HepG2 (cell line): ENCODE results near the gene TMEM33. TPM values are rescaled to one million over a fixed set of nuclear protein-coding genes. Genes with fewer than 3 reads are reported as not detected.
A peak's percentile ranks its signal among the peaks of the same experiment; 100 is the strongest.

Source experiments
- AGO2 ChIP-seq: fragments of 200-400 bp; formaldehyde crosslinking; optimal IDR thresholded peaks from 2 replicates; pipeline ENCODE3; 2017; ENCODE audit warnings: mild to moderate bottlenecking, low read depth, low read length, moderate library complexity
- ARNT ChIP-seq: fragments of 450-650 bp; IDR thresholded peaks from 2 replicates; pipeline ENCODE4 v1.6.1; 2017
- FOSL1 ChIP-seq: sonication (generic); formaldehyde crosslinking; IDR thresholded peaks from 2 replicates; pipeline ENCODE4 v1.9.0; 2021; ENCODE audit warnings: missing genetic modification reagents, borderline replicate concordance
- HDAC6 ChIP-seq: fragments of 200-600 bp; sonication (generic); IDR thresholded peaks from 2 replicates; pipeline ENCODE4 v1.7.0; 2017; ENCODE audit warnings: mild to moderate bottlenecking, antibody characterized with exemption, low read length, low read depth
- HMGXB3 ChIP-seq: sonication (generic); formaldehyde crosslinking; IDR thresholded peaks from 2 replicates; pipeline ENCODE4 v1.4.0; 2020; ENCODE audit warnings: missing genetic modification reagents, borderline replicate concordance
- HNRNPUL1 ChIP-seq: fragments of 200-400 bp; formaldehyde crosslinking; IDR thresholded peaks from 2 replicates; pipeline ENCODE4 v1.6.1; 2017; ENCODE audit warnings: low read depth, mild to moderate bottlenecking, low read length, moderate library complexity
- HOXA9 ChIP-seq: sonication (generic); formaldehyde crosslinking; IDR thresholded peaks from 2 replicates; pipeline ENCODE4 v1.8.1; 2022; ENCODE audit warnings: missing genetic modification reagents, mild to moderate bottlenecking, moderate library complexity, borderline replicate concordance
- MAFK ChIP-seq, 2 experiments: IDR thresholded peaks in 1 of 2; conservative IDR thresholded peaks in 1 of 2; 2 replicates each; pipeline ENCODE4 v1.6.1; 2011; ENCODE audit warnings: improper control_type of control experiment in 2 of 2, low read length in 2 of 2
- NKX3-1 ChIP-seq: sonication (generic); formaldehyde crosslinking; IDR thresholded peaks from 2 replicates; pipeline ENCODE4 v1.5.0; 2020; ENCODE audit warnings: missing genetic modification reagents
- POLR2G ChIP-seq: fragments of 200-400 bp; formaldehyde crosslinking; IDR thresholded peaks from 2 replicates; pipeline ENCODE4 v1.6.1; 2018; ENCODE audit warnings: mild to moderate bottlenecking, low read depth, low read length, moderate library complexity
- RBFOX2 ChIP-seq: fragments of 200-400 bp; formaldehyde crosslinking; IDR thresholded peaks from 2 replicates; pipeline ENCODE4 v1.6.1; 2017; ENCODE audit warnings: low read depth, mild to moderate bottlenecking, low read length
- REPIN1 ChIP-seq: sonication (generic); formaldehyde crosslinking; IDR thresholded peaks from 2 replicates; pipeline ENCODE4 v1.8.0; 2022; ENCODE audit warnings: missing genetic modification reagents, low read depth, mild to moderate bottlenecking, borderline replicate concordance
- RFX1 ChIP-seq: fragments of 450-650 bp; IDR thresholded peaks from 2 replicates; pipeline ENCODE4 v1.6.1; 2017
- SCMH1 ChIP-seq: sonication (generic); formaldehyde crosslinking; IDR thresholded peaks from 2 replicates; pipeline ENCODE4 v1.9.0; 2021; ENCODE audit warnings: missing genetic modification reagents, mild to moderate bottlenecking, borderline replicate concordance
- ZC3H13 ChIP-seq: sonication (generic); formaldehyde crosslinking; IDR thresholded peaks from 2 replicates; pipeline ENCODE4 v1.8.1; 2023; ENCODE audit warnings: mild to moderate bottlenecking, missing genetic modification reagents, moderate library complexity
- ZNF138 ChIP-seq: sonication (generic); formaldehyde crosslinking; IDR thresholded peaks from 2 replicates; pipeline ENCODE4 v1.5.0; 2020; ENCODE audit warnings: mild to moderate bottlenecking, low read depth, missing genetic modification reagents
- ZNF232 ChIP-seq: sonication (generic); formaldehyde crosslinking; IDR thresholded peaks from 2 replicates; pipeline ENCODE4 v1.4.0; 2020; ENCODE audit warnings: missing genetic modification reagents, borderline replicate concordance
- ZNF367 ChIP-seq: sonication (generic); formaldehyde crosslinking; IDR thresholded peaks from 2 replicates; pipeline ENCODE4 v1.4.0; 2020; ENCODE audit warnings: missing genetic modification reagents, borderline replicate concordance
- ZNF580 ChIP-seq: IDR thresholded peaks from 2 replicates; pipeline ENCODE4 v1.6.1; 2016; ENCODE audit warnings: low read depth, borderline replicate concordance
- polyA plus RNA-seq, 8 experiments: library from polyadenylated mRNA; depleted of rRNA in 3 of 8; stranded (reverse) in 7 of 8; unstranded in 1 of 8; fragments of >200 nt; fragmentation: Illumina TruSeq in 4 of 8; extraction: Trizol in 4 of 8; gene quantifications; 2 replicates each; pipeline versions ENCODE4 v1.2.1 to v1.2.3, GENCODE V29; 2011 to 2016; ENCODE audit warnings: low read depth in 4 of 8, missing spikeins in 1 of 8, mixed read lengths in 1 of 8; ENCODE audit not compliant: insufficient read depth in 1 of 8
- total RNA-seq, 5 experiments: library from RNA; depleted of rRNA; stranded (reverse); fragments of >200 nt; fragmentation: Illumina TruSeq; extraction: Trizol; gene quantifications; 2 replicates each; pipeline ENCODE4 v1.2.3, GENCODE V29; 2016; ENCODE audit warnings: low read depth in 1 of 5
- TF ChIP-seq, protein P1 (sequence below): sonication (generic); formaldehyde crosslinking; IDR thresholded peaks from 2 replicates; pipeline ENCODE4 v1.4.0; 2020; ENCODE audit warnings: mild to moderate bottlenecking, missing genetic modification reagents
- TF ChIP-seq, protein P2 (sequence below): sonication (generic); formaldehyde crosslinking; IDR thresholded peaks from 2 replicates; pipeline ENCODE4 v1.4.0; 2020; ENCODE audit warnings: mild to moderate bottlenecking, missing genetic modification reagents

Gene TMEM33
- total and polyA plus RNA-seq, 2 of the 13 experiments (the other 11 are each of a cell fraction or from before 2014, with no cell fraction given) = 36.1 to 66.6 TPM

- TF ChIP-seq HMGXB3 (peak; percentile 98), HOXA9 (no peak), ZNF580 (CRISPR knock-in tag) (0 out of 2 replicates have a peak, but pooled peaks have one; percentile 47), RBFOX2 (peak; percentile 51; the same call in 1 of the 2 replicates), ZNF367 (peak; percentile 58; the same call in 1 of the 2 replicates), ZC3H13 (CRISPR knock-in tag) (no peak), MAFK (conservative IDR thresholded peaks at IDR 0.05 in 1 of 2, IDR thresholded peaks at IDR 0.05 in 1 of 2; ENCODE audit: low read length in 2 of 2) (no peak), ZNF232 (no peak), FOSL1 (no peak), ARNT (no peak), POLR2G (peak; percentile 68), ZNF138 (CRISPR knock-in tag) (no peak), HNRNPUL1 (no peak), AGO2 (no peak), REPIN1 (CRISPR knock-in tag) (peak; percentile 6; the same call in 1 of the 2 replicates), HDAC6 (no peak), RFX1 (no peak), NKX3-1 (CRISPR knock-in tag) (no peak), SCMH1 (CRISPR knock-in tag) (no peak)
- TF ChIP-seq, protein P1, sequence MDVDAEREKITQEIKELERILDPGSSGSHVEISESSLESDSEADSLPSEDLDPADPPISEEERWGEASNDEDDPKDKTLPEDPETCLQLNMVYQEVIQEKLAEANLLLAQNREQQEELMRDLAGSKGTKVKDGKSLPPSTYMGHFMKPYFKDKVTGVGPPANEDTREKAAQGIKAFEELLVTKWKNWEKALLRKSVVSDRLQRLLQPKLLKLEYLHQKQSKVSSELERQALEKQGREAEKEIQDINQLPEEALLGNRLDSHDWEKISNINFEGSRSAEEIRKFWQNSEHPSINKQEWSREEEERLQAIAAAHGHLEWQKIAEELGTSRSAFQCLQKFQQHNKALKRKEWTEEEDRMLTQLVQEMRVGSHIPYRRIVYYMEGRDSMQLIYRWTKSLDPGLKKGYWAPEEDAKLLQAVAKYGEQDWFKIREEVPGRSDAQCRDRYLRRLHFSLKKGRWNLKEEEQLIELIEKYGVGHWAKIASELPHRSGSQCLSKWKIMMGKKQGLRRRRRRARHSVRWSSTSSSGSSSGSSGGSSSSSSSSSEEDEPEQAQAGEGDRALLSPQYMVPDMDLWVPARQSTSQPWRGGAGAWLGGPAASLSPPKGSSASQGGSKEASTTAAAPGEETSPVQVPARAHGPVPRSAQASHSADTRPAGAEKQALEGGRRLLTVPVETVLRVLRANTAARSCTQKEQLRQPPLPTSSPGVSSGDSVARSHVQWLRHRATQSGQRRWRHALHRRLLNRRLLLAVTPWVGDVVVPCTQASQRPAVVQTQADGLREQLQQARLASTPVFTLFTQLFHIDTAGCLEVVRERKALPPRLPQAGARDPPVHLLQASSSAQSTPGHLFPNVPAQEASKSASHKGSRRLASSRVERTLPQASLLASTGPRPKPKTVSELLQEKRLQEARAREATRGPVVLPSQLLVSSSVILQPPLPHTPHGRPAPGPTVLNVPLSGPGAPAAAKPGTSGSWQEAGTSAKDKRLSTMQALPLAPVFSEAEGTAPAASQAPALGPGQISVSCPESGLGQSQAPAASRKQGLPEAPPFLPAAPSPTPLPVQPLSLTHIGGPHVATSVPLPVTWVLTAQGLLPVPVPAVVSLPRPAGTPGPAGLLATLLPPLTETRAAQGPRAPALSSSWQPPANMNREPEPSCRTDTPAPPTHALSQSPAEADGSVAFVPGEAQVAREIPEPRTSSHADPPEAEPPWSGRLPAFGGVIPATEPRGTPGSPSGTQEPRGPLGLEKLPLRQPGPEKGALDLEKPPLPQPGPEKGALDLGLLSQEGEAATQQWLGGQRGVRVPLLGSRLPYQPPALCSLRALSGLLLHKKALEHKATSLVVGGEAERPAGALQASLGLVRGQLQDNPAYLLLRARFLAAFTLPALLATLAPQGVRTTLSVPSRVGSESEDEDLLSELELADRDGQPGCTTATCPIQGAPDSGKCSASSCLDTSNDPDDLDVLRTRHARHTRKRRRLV (CRISPR knock-in tag) = no peak
- TF ChIP-seq, protein P2, sequence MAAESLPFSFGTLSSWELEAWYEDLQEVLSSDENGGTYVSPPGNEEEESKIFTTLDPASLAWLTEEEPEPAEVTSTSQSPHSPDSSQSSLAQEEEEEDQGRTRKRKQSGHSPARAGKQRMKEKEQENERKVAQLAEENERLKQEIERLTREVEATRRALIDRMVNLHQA (CRISPR knock-in tag) = no peak
These were observed 1.2 kb upstream of the TMEM33 start (continued) for GRCh38 chr4:41933997-41934503.
